HepG2 (cell line): ENCODE data around the gene INAFM1. TPM values are rescaled to one million over a fixed set of nuclear protein-coding genes. Genes with fewer than 3 reads are reported as not detected.

Experiments used
- E2F2 ChIP-seq: sonication (generic); formaldehyde crosslinking; IDR thresholded peaks from 2 replicates; pipeline ENCODE4 v1.4.0; 2020; ENCODE audit warnings: missing genetic modification reagents, borderline replicate concordance
- KMT2A ChIP-seq: sonication (generic); formaldehyde crosslinking; IDR thresholded peaks from 2 replicates; pipeline ENCODE4 v1.4.0; 2020; ENCODE audit warnings: missing genetic modification reagents
- MBNL3 ChIP-seq: fragments of 250-450 bp; sonication (Bioruptor Pico); conservative IDR thresholded peaks from 2 replicates; pipeline ENCODE4 v1.8.0; 2022; ENCODE audit warnings: mild to moderate bottlenecking, inconsistent platforms
- MIXL1 ChIP-seq: IDR thresholded peaks from 2 replicates; pipeline ENCODE4 v1.6.1; 2016
- MLX ChIP-seq: IDR thresholded peaks from 2 replicates; pipeline ENCODE4 v1.6.1; 2016
- NFIC ChIP-seq: IDR thresholded peaks from 2 replicates; pipeline ENCODE4 v1.6.1; 2012; ENCODE audit warnings: mild to moderate bottlenecking, low read length, inconsistent platforms
- ONECUT2 ChIP-seq: sonication (generic); formaldehyde crosslinking; IDR thresholded peaks from 2 replicates; pipeline ENCODE4 v1.4.0; 2020; ENCODE audit warnings: missing genetic modification reagents
- PHB2 ChIP-seq: fragments of 450-650 bp; IDR thresholded peaks from 2 replicates; pipeline ENCODE4 v1.6.1; 2018; ENCODE audit not compliant: partially characterized antibody
- PRDM15 ChIP-seq: sonication (generic); formaldehyde crosslinking; IDR thresholded peaks from 2 replicates; pipeline ENCODE4 v1.4.0; 2020; ENCODE audit warnings: missing genetic modification reagents
- RORA ChIP-seq: sonication (generic); formaldehyde crosslinking; IDR thresholded peaks from 2 replicates; pipeline ENCODE4 v1.5.0; 2020; ENCODE audit warnings: mild to moderate bottlenecking, missing genetic modification reagents, moderate library complexity
- SIX1 ChIP-seq: sonication (generic); formaldehyde crosslinking; IDR thresholded peaks from 2 replicates; pipeline ENCODE4 v1.4.0; 2020; ENCODE audit warnings: missing genetic modification reagents, borderline replicate concordance
- SMARCC2 ChIP-seq: fragments of 450-650 bp; IDR thresholded peaks from 2 replicates; pipeline ENCODE4 v1.6.1; 2017; ENCODE audit warnings: antibody characterized with exemption, mild to moderate bottlenecking
- SP2 ChIP-seq: sonication (generic); formaldehyde crosslinking; IDR thresholded peaks from 2 replicates; pipeline ENCODE4 v1.5.1; 2020; ENCODE audit warnings: mild to moderate bottlenecking, missing genetic modification reagents
- ZFP41 ChIP-seq: sonication (generic); formaldehyde crosslinking; IDR thresholded peaks from 2 replicates; pipeline ENCODE4 v1.4.0; 2020; ENCODE audit warnings: mild to moderate bottlenecking, missing genetic modification reagents, borderline replicate concordance
- ZNF766 ChIP-seq: sonication (generic); formaldehyde crosslinking; IDR thresholded peaks from 2 replicates; pipeline ENCODE4 v1.5.0; 2020; ENCODE audit warnings: missing genetic modification reagents, borderline replicate concordance
- polyA plus RNA-seq, 8 experiments: library from polyadenylated mRNA; depleted of rRNA in 3 of 8; stranded (reverse) in 7 of 8; unstranded in 1 of 8; fragments of >200 nt; fragmentation: Illumina TruSeq in 4 of 8; extraction: Trizol in 4 of 8; gene quantifications; 2 replicates each; pipeline versions ENCODE4 v1.2.1 to v1.2.3, GENCODE V29; 2011 to 2016; ENCODE audit warnings: low read depth in 4 of 8, missing spikeins in 1 of 8, mixed read lengths in 1 of 8; ENCODE audit not compliant: insufficient read depth in 1 of 8
- total RNA-seq, 5 experiments: library from RNA; depleted of rRNA; stranded (reverse); fragments of >200 nt; fragmentation: Illumina TruSeq; extraction: Trizol; gene quantifications; 2 replicates each; pipeline ENCODE4 v1.2.3, GENCODE V29; 2016; ENCODE audit warnings: low read depth in 1 of 5
- TF ChIP-seq, protein P1 (sequence below): sonication (generic); formaldehyde crosslinking; IDR thresholded peaks from 2 replicates; pipeline ENCODE4 v1.8.0; 2022; ENCODE audit warnings: mild to moderate bottlenecking, missing genetic modification reagents; ENCODE audit not compliant: insufficient replicate concordance
- TF ChIP-seq, protein P2 (sequence below): sonication (generic); formaldehyde crosslinking; conservative IDR thresholded peaks from 2 replicates; pipeline ENCODE4 v1.4.0; 2020; ENCODE audit warnings: mild to moderate bottlenecking, missing genetic modification reagents, moderate library complexity
- TF ChIP-seq, protein P3 (sequence below): fragments of 450-650 bp; IDR thresholded peaks from 2 replicates; pipeline ENCODE4 v1.6.1; 2017

INAFM1 gene
- total and polyA plus RNA-seq, 2 of the 13 experiments (the other 11 are each of a cell fraction or from before 2014, with no cell fraction given) = 0.88 to 1.9 TPM

DNA sequence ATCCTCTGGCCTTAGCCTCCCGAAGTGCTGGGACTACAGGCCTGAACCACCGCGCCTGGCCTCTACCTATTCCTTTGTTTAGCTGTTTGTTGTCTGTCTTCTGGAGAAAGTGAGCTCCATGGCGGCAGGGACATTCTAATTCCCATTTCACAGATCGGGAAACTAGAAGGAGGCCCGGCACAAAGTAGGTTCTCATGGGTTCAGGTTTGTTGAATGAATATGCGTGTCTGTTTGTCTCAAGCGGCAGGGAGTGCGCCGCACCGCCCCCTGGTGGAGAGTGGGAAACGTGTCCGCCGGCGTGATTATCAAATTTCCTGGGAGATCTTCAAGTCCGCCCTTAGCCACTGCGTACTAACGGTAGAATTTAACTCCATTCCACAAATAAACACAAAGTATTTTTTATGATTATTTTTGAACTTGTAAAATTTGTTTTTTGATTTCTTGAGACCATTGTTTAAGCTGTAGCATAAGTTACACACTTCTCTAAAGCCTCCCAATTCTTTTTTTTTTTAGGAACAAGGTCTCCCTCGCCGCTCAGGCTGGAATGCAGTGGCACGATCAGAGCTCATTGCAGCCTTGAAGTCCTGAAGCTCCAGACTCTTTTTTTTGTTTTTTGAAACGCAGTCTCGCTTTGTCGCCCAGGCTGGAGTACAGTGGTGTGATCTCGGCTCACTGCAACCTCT is 27.2 kb upstream of the INAFM1 start (continued):
- TF ChIP-seq, protein P1, sequence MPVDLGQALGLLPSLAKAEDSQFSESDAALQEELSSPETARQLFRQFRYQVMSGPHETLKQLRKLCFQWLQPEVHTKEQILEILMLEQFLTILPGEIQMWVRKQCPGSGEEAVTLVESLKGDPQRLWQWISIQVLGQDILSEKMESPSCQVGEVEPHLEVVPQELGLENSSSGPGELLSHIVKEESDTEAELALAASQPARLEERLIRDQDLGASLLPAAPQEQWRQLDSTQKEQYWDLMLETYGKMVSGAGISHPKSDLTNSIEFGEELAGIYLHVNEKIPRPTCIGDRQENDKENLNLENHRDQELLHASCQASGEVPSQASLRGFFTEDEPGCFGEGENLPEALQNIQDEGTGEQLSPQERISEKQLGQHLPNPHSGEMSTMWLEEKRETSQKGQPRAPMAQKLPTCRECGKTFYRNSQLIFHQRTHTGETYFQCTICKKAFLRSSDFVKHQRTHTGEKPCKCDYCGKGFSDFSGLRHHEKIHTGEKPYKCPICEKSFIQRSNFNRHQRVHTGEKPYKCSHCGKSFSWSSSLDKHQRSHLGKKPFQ (CRISPR knock-in tag) = no peak
- no peak for TF ChIP-seq MIXL1 (CRISPR knock-in tag)
- no peak for TF ChIP-seq SIX1 (CRISPR knock-in tag)
- no peak for TF ChIP-seq NFIC
- no peak for TF ChIP-seq SMARCC2
- no peak for TF ChIP-seq MLX (CRISPR knock-in tag)
- no peak for TF ChIP-seq E2F2 (CRISPR knock-in tag)
- TF ChIP-seq, protein P2, sequence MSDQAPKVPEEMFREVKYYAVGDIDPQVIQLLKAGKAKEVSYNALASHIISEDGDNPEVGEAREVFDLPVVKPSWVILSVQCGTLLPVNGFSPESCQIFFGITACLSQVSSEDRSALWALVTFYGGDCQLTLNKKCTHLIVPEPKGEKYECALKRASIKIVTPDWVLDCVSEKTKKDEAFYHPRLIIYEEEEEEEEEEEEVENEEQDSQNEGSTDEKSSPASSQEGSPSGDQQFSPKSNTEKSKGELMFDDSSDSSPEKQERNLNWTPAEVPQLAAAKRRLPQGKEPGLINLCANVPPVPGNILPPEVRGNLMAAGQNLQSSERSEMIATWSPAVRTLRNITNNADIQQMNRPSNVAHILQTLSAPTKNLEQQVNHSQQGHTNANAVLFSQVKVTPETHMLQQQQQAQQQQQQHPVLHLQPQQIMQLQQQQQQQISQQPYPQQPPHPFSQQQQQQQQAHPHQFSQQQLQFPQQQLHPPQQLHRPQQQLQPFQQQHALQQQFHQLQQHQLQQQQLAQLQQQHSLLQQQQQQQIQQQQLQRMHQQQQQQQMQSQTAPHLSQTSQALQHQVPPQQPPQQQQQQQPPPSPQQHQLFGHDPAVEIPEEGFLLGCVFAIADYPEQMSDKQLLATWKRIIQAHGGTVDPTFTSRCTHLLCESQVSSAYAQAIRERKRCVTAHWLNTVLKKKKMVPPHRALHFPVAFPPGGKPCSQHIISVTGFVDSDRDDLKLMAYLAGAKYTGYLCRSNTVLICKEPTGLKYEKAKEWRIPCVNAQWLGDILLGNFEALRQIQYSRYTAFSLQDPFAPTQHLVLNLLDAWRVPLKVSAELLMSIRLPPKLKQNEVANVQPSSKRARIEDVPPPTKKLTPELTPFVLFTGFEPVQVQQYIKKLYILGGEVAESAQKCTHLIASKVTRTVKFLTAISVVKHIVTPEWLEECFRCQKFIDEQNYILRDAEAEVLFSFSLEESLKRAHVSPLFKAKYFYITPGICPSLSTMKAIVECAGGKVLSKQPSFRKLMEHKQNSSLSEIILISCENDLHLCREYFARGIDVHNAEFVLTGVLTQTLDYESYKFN (CRISPR knock-in tag) = no peak
- TF ChIP-seq KMT2A = no peak
- TF ChIP-seq ZNF766 = no peak
- no peak for TF ChIP-seq PHB2
- TF ChIP-seq PRDM15 (CRISPR knock-in tag) = no peak
- TF ChIP-seq RORA (CRISPR knock-in tag) = no peak
- TF ChIP-seq ONECUT2 (CRISPR knock-in tag) = no peak
- no peak for TF ChIP-seq SP2
- TF ChIP-seq, protein P3, sequence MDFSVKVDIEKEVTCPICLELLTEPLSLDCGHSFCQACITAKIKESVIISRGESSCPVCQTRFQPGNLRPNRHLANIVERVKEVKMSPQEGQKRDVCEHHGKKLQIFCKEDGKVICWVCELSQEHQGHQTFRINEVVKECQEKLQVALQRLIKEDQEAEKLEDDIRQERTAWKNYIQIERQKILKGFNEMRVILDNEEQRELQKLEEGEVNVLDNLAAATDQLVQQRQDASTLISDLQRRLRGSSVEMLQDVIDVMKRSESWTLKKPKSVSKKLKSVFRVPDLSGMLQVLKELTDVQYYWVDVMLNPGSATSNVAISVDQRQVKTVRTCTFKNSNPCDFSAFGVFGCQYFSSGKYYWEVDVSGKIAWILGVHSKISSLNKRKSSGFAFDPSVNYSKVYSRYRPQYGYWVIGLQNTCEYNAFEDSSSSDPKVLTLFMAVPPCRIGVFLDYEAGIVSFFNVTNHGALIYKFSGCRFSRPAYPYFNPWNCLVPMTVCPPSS = no peak
- no peak for TF ChIP-seq MBNL3
- TF ChIP-seq ZFP41 (CRISPR knock-in tag) = no peak
